Cardiac ventricle fibroblast (primary cell): ENCODE measurements around the gene CD302. TPM values are rescaled to one million over a fixed set of nuclear protein-coding genes. Genes with fewer than 3 reads are reported as not detected.

Experiments
- total RNA-seq: library from RNA; depleted of rRNA; stranded (reverse); fragments of >200 nt; gene quantifications from 2 replicates; pipeline ENCODE4 v1.2.3, GENCODE V29; 2015

Gene CD302
- 55.3 and 56.9 TPM in 2 replicates for total RNA-seq

GRCh38 chr2:159797543-159798375, at the start of gene CD302:
CD302 (minus strand) TSS chr2:159798208; CDS start chr2:159798198, 10 bp downstream.

Other genes with a start within 250 kb of the CD302 start
- 16.3 and 21.5 TPM in 2 replicates for gene BAZ2B, start 181.7 kb downstream of the CD302 start, total RNA-seq
- 45.9 and 69.5 TPM in 2 replicates for gene MARCHF7, start 85.7 kb downstream of the CD302 start, total RNA-seq
- 2.1 and 2.7 TPM in 2 replicates for gene LY75, start 106.5 kb upstream of the CD302 start, total RNA-seq